HepG2 (cell line): ENCODE results near the gene DIP2C. TPM values are rescaled to one million over a fixed set of nuclear protein-coding genes. Genes with fewer than 3 reads are reported as not detected.

ENCODE experiments used
- CEBPB ChIP-seq: IDR thresholded peaks from 2 replicates; pipeline ENCODE4 v1.6.1; 2011; ENCODE audit warnings: low read depth, low read length, improper control_type of control experiment, borderline replicate concordance
- DNMT3B ChIP-seq: conservative IDR thresholded peaks from 2 replicates; pipeline ENCODE4 v1.6.1; 2016; ENCODE audit warnings: missing biosample characterization, control low read depth
- FOXP1 ChIP-seq, 2 experiments: fragments of 450-650 bp in 1 of 2; IDR thresholded peaks; 2 replicates each; pipeline ENCODE4 v1.6.1; 2017 to 2018; ENCODE audit warnings: antibody characterized with exemption in 1 of 2
- HMG20A ChIP-seq: IDR thresholded peaks from 2 replicates; pipeline ENCODE4 v1.6.1; 2016; ENCODE audit warnings: borderline replicate concordance
- HNF4A ChIP-seq: sonication (generic); formaldehyde crosslinking; IDR thresholded peaks from 2 replicates; pipeline ENCODE4 v1.4.0; 2020; ENCODE audit warnings: missing genetic modification reagents
- KLF11 ChIP-seq: IDR thresholded peaks from 2 replicates; pipeline ENCODE4 v1.6.1; 2016; ENCODE audit warnings: missing compliant biosample characterization
- MBD4 ChIP-seq: IDR thresholded peaks from 2 replicates; pipeline ENCODE4 v1.6.1; 2012; ENCODE audit warnings: low read length, inconsistent platforms, borderline replicate concordance
- MED13 ChIP-seq: sonication (generic); formaldehyde crosslinking; IDR thresholded peaks from 2 replicates; pipeline ENCODE4 v1.5.0; 2020; ENCODE audit warnings: missing genetic modification reagents
- MTA3 ChIP-seq: sonication (generic); formaldehyde crosslinking; IDR thresholded peaks from 2 replicates; pipeline ENCODE4 v1.4.0; 2020; ENCODE audit warnings: missing genetic modification reagents
- MTERF4 ChIP-seq: sonication (generic); formaldehyde crosslinking; IDR thresholded peaks from 2 replicates; pipeline ENCODE4 v1.8.0; 2023; ENCODE audit warnings: mild to moderate bottlenecking, missing genetic modification reagents
- MTF2 ChIP-seq: sonication (generic); formaldehyde crosslinking; IDR thresholded peaks from 2 replicates; pipeline ENCODE4 v1.5.0; 2020; ENCODE audit warnings: missing genetic modification reagents, borderline replicate concordance
- NCOA1 ChIP-seq: sonication (generic); formaldehyde crosslinking; IDR thresholded peaks from 2 replicates; pipeline ENCODE4 v1.9.0; 2021; ENCODE audit warnings: missing genetic modification reagents
- NFE2 ChIP-seq: sonication (generic); formaldehyde crosslinking; IDR thresholded peaks from 2 replicates; pipeline ENCODE4 v1.4.0; 2020; ENCODE audit warnings: missing genetic modification reagents
- SAFB2 ChIP-seq: sonication (generic); formaldehyde crosslinking; IDR thresholded peaks from 2 replicates; pipeline ENCODE4 v1.5.1; 2020; ENCODE audit warnings: missing genetic modification reagents, low read depth, mild to moderate bottlenecking, borderline replicate concordance
- SIX1 ChIP-seq: sonication (generic); formaldehyde crosslinking; IDR thresholded peaks from 2 replicates; pipeline ENCODE4 v1.4.0; 2020; ENCODE audit warnings: missing genetic modification reagents, borderline replicate concordance
- SRSF1 ChIP-seq: fragments of 200-400 bp; formaldehyde crosslinking; optimal IDR thresholded peaks from 2 replicates; pipeline ENCODE3; 2017; ENCODE audit warnings: mild to moderate bottlenecking, low read depth, low read length, moderate library complexity
- TBX2 ChIP-seq: sonication (generic); formaldehyde crosslinking; IDR thresholded peaks from 2 replicates; pipeline ENCODE4 v1.5.0; 2020; ENCODE audit warnings: missing genetic modification reagents, mild to moderate bottlenecking, borderline replicate concordance
- TCF12 ChIP-seq, 2 experiments: fragments of 450-650 bp in 1 of 2; sonication (generic) in 1 of 2; formaldehyde crosslinking in 1 of 2; IDR thresholded peaks; 2 replicates each; pipeline versions ENCODE4 v1.6.1 to v1.8.0; 2017 to 2022; ENCODE audit warnings: antibody characterized with exemption in 1 of 2, mild to moderate bottlenecking in 1 of 2, missing genetic modification reagents in 1 of 2, moderate library complexity in 1 of 2
- TCF7 ChIP-seq: sonication (generic); IDR thresholded peaks from 2 replicates; pipeline ENCODE4 v1.6.1; 2016; ENCODE audit warnings: antibody characterized with exemption, low read depth
- ZC3H4 ChIP-seq: sonication (generic); formaldehyde crosslinking; IDR thresholded peaks from 2 replicates; pipeline ENCODE4 v1.4.0; 2020; ENCODE audit warnings: missing genetic modification reagents, borderline replicate concordance
- ZNF24 ChIP-seq: fragments of 450-650 bp; IDR thresholded peaks from 2 replicates; pipeline ENCODE4 v1.6.1; 2017; ENCODE audit warnings: antibody characterized with exemption, mild to moderate bottlenecking
- ZNF460 ChIP-seq: sonication (generic); formaldehyde crosslinking; IDR thresholded peaks from 2 replicates; pipeline ENCODE4 v1.5.1; 2020; ENCODE audit warnings: missing genetic modification reagents, mild to moderate bottlenecking, borderline replicate concordance
- ZNF670 ChIP-seq: sonication (generic); formaldehyde crosslinking; IDR thresholded peaks from 2 replicates; pipeline ENCODE4 v1.8.0; 2022; ENCODE audit warnings: mild to moderate bottlenecking, missing genetic modification reagents, borderline replicate concordance
- ZNF776 ChIP-seq: sonication (generic); formaldehyde crosslinking; IDR thresholded peaks from 2 replicates; pipeline ENCODE4 v1.4.0; 2020; ENCODE audit warnings: mild to moderate bottlenecking, missing genetic modification reagents
- ZNF790 ChIP-seq: sonication (generic); formaldehyde crosslinking; IDR thresholded peaks from 2 replicates; pipeline ENCODE4 v1.8.0; 2022; ENCODE audit warnings: missing genetic modification reagents, mild to moderate bottlenecking, borderline replicate concordance
- ZNF83 ChIP-seq: sonication (generic); formaldehyde crosslinking; IDR thresholded peaks from 2 replicates; pipeline ENCODE4 v1.4.0; 2020; ENCODE audit warnings: missing genetic modification reagents, mild to moderate bottlenecking, borderline replicate concordance
- polyA plus RNA-seq, 8 experiments: library from polyadenylated mRNA; depleted of rRNA in 3 of 8; stranded (reverse) in 7 of 8; unstranded in 1 of 8; fragments of >200 nt; fragmentation: Illumina TruSeq in 4 of 8; extraction: Trizol in 4 of 8; gene quantifications; 2 replicates each; pipeline versions ENCODE4 v1.2.1 to v1.2.3, GENCODE V29; 2011 to 2016; ENCODE audit warnings: low read depth in 4 of 8, missing spikeins in 1 of 8, mixed read lengths in 1 of 8; ENCODE audit not compliant: insufficient read depth in 1 of 8
- total RNA-seq, 5 experiments: library from RNA; depleted of rRNA; stranded (reverse); fragments of >200 nt; fragmentation: Illumina TruSeq; extraction: Trizol; gene quantifications; 2 replicates each; pipeline ENCODE4 v1.2.3, GENCODE V29; 2016; ENCODE audit warnings: low read depth in 1 of 5
- TF ChIP-seq, protein P1 (sequence below): sonication (generic); formaldehyde crosslinking; IDR thresholded peaks from 2 replicates; pipeline ENCODE4 v1.8.1; 2023; ENCODE audit warnings: mild to moderate bottlenecking, moderate library complexity, missing genetic modification reagents
- TF ChIP-seq, protein P2 (sequence below): IDR thresholded peaks from 2 replicates; pipeline ENCODE4 v1.6.1; 2016; ENCODE audit warnings: low read depth

The DIP2C gene
- total and polyA plus RNA-seq, 2 of the 13 experiments (the other 11 are each of a cell fraction or from before 2014, with no cell fraction given): 2.2 to 2.7 TPM

DNA sequence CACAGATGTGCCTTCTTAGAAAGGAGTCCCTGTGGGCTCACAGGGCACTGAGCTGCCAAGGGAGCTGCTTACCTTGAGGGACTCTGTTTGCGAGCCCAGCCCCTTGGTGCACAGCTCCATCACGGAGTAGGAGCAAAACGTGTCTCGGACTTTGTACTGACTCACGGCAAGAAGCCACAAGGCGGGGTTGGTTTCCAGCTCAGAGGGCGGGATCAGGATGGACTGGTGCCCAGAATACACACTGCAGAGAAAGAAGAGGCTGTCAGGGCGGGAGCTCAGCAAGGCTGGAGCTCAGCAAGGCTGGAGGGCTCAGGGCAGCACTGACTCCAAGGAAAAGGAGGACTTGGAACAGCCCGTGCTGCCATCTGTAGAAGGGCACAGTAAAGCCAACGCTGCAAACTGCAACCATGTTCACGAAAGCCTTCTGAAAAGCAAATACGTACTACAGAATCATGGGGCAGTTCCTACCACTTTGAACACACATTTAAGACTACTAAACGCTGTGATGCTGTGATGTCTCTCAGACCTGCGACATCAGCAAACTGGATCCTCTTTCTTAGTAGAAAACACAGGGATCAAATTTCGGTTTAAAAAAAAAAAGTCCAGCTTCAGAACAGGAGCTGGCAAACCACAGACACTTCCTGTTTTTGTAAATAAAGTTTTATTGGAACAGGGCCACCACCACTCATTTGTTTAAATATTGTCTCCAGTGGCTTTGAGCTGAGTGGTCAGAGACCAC, 359.9 kb downstream of the DIP2C start (continued):
- TF ChIP-seq MTERF4: no peak
- no peak for TF ChIP-seq SRSF1
- no peak for TF ChIP-seq ZNF670 (CRISPR knock-in tag)
- no peak for TF ChIP-seq TCF7
- no peak for TF ChIP-seq ZNF24
- TF ChIP-seq HNF4A (CRISPR knock-in tag): peak; percentile 92
- no peak for TF ChIP-seq MBD4
- TF ChIP-seq NFE2 (CRISPR knock-in tag): no peak
- no peak for TF ChIP-seq KLF11 (CRISPR knock-in tag)
- TF ChIP-seq ZNF460 (CRISPR knock-in tag): no peak
- no peak for TF ChIP-seq ZC3H4 (CRISPR knock-in tag)
- TF ChIP-seq FOXP1 (IDR thresholded peaks at IDR 0.05): no peak
- 0 out of 2 replicates have a peak, but pooled peaks have one; percentile 11 for TF ChIP-seq FOXP1 (CRISPR knock-in tag; IDR thresholded peaks at IDR 0.05)
- no peak for TF ChIP-seq TBX2 (CRISPR knock-in tag)
- no peak for TF ChIP-seq MTF2 (CRISPR knock-in tag)
- TF ChIP-seq HMG20A (CRISPR knock-in tag): no peak
- no peak for TF ChIP-seq CEBPB
- no peak for TF ChIP-seq MED13 (CRISPR knock-in tag)
- TF ChIP-seq, protein P1, sequence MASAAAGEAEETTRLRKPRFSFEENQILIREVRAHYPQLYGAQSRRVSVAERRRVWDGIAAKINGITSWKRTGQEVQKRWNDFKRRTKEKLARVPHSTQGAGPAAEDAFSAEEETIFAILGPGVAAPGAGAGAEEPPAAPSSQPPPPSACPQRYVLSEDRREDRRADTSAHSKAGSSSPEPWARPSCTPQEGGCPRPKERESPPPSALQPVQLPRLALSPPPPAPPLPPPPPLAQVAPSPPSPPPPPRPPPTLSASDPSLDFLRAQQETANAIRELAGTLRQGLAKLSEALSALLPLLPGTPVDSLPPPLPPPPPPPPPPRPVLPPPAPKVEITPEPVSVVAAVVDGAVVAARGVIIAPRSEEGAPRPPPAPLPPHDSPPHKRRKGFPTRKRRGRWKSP (CRISPR knock-in tag): no peak
- TF ChIP-seq ZNF790 (CRISPR knock-in tag): no peak
- TF ChIP-seq, protein P2, sequence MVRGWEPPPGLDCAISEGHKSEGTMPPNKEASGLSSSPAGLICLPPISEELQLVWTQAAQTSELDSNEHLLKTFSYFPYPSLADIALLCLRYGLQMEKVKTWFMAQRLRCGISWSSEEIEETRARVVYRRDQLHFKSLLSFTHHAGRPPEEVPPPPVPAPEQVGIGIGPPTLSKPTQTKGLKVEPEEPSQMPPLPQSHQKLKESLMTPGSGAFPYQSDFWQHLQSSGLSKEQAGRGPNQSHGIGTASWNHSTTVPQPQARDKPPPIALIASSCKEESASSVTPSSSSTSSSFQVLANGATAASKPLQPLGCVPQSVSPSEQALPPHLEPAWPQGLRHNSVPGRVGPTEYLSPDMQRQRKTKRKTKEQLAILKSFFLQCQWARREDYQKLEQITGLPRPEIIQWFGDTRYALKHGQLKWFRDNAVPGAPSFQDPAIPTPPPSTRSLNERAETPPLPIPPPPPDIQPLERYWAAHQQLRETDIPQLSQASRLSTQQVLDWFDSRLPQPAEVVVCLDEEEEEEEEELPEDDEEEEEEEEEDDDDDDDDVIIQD (CRISPR knock-in tag): no peak
- TF ChIP-seq MTA3: no peak
- TF ChIP-seq ZNF776 (CRISPR knock-in tag): no peak
- TF ChIP-seq TCF12 (IDR thresholded peaks at IDR 0.05): no peak
- TF ChIP-seq TCF12 (CRISPR knock-in tag; IDR thresholded peaks at IDR 0.05): no peak
- no peak for TF ChIP-seq NCOA1 (CRISPR knock-in tag)
- TF ChIP-seq SIX1 (CRISPR knock-in tag): peak; percentile 79
- no peak for TF ChIP-seq ZNF83 (CRISPR knock-in tag)
- TF ChIP-seq SAFB2 (CRISPR knock-in tag): no peak
- TF ChIP-seq DNMT3B: no peak
